ENCODE results near the gene KCNC4.

Gene KCNC4

GRCh38 chr1:110234691-110235090 lies 24.6 kb downstream of the KCNC4 start:
- DNase-seq = no peak

- no peak for DNase-seq
These were observed 25.2 kb downstream of the KCNC4 start for GRCh38 chr1:110235181-110235833.

DNA sequence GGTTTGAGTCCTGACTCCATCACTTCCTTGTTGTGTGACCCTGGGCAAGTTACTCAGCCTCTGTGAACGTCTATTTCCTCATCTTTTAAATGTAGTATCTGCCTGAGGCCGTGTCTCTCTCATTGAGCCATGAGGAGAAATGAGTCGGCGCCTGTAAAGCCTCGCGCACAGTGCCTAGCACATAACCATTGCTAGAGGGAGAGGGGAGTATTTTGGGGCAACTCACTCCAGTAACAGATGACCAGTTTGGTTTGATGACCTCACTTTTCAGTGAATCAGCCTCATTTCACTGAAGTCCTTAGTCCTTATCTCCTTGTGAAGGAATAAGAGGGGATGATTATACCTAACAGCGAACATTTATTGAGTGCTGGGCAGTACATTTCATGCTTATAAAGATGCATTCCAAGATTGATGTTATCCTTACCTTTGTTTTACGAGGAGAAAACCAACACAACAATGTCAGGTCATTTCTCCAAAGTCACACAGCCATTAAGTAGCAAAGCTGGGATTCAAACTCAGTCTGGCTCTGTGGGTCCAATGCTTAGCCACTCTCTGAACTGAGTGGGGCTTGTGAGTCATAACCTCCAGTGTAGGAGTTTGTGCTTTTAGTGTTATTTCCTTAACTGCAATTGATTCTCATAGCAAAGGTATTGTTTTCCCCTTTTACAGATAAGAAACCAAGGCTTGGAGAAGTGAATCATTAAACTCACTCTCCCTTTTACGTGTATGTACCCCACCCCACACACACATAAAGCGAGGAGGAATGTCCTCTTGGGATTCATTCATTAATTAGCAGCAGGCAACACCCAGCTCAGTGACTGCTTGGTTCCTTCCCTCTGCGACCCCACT lies 25.9 kb downstream of the KCNC4 start:
- no peak for DNase-seq

GRCh38 chr1:110237386-110238152 lies 27.5 kb downstream of the KCNC4 start:
- no peak for DNase-seq

- no peak for DNase-seq
These were observed 29.6 kb downstream of the KCNC4 start for GRCh38 chr1:110239441-110240430.

DNA sequence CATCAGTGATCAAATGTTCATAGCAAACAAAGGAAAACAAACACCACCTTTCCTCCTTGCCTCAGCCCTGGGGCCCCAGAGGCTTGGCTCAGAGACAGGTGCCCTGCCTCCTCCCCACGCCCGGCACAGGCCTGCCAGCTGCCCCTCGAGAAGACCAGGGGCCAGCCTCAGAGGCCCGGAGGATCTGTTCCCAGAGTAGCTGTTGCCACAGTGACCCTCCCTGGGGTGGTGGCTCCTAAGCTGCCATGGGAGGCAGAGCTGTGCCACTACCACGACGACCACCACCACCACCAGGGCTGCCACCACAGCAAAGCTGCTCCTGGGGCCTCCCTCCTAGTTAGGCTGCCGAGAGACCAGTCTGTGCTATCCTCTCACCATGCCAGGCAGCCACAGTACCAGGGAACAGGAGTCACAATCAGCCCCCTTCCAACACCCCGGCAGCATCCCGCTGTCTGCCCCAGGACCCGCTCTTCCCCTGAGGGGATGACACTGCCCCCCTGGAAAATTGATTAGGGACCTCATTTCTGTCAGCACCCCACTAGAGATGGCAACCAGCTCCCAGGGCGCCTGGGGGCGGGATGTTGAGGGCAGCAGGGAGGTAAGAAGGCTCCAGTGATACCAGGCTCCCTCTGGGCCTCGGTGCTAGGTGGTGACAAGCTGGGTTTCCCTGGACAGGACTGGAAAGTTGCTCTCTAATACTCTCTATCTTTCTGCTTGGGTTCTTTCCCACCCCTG lies 30.5 kb downstream of the KCNC4 start:
- DNase-seq = peak; percentile 84

GRCh38 chr1:110241516-110241915 lies 31.4 kb downstream of the KCNC4 start:
- DNase-seq = no peak

- no peak for DNase-seq
These were observed 31.9 kb downstream of the KCNC4 start for GRCh38 chr1:110242062-110242461.

- no peak for DNase-seq
These were observed 32.6 kb downstream of the KCNC4 start for GRCh38 chr1:110242731-110243130.

GRCh38 chr1:110243146-110243545 lies 33.0 kb downstream of the KCNC4 start:
- no peak for DNase-seq

DNA sequence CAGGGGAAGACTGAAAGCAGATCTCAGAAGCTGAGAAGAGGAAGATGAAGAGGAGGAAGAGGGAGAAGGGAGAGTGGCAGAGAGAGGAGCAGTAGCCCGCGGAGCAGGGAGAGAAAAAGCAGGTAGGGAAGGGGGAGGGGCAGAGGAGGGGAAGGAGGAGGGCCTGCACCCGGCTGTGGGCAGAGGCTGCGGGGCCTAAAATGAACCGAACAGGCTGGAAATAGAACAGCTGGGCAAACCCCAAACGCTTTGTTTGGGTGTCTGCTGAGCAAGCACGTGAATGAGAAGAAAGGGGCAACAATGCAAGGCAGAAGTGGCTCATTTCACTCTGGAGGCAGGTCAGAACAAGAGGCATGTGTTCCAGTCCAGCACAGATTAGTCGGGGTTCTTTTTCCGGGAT lies 33.5 kb downstream of the KCNC4 start:
- DNase-seq = no peak

DNA sequence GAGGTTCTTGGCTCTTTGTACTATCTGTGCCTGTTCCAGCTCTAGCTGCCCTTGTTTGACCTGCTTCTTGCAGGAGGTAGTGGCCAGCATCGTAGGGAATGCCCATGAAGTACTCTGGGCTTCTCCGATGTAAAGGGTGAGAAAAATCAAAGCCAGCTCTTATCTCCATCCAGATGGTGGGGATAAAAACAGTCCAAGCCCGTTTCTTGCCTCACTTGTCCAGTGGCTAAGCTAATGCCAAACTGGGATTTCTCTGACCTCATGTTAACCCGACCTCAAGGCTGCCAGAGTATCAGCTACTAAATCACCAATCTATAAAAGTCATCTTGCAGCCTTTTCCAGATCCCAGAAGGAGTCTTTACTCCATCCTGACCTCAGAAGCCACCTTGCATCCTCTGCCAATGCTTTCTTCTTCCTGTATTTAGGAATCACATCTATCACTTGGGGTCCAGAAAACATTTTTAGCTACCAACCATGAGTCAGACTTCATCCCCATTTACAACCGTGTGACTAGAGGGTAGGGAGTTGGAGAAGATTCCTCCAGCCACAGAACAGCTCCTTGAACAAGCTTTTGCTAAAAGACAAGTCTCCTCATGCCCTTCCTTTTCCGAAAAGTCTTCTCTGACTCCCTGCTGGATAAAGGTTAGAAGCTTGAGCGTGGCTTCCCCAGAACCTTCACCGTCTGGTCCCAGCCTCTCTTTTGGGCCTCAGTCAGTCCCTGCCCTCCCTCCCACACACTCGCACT lies 35.9 kb downstream of the KCNC4 start:
- no peak for DNase-seq

GRCh38 chr1:110248746-110249145 lies 38.6 kb downstream of the KCNC4 start:
- DNase-seq = no peak

- DNase-seq = no peak
These were observed 39.1 kb downstream of the KCNC4 start for GRCh38 chr1:110249256-110249655.

- DNase-seq = no peak
These were observed 39.9 kb downstream of the KCNC4 start for GRCh38 chr1:110250008-110250407.

GRCh38 chr1:110250749-110251148 lies 40.6 kb downstream of the KCNC4 start:
- DNase-seq = no peak

- DNase-seq = no peak
These were observed 43.1 kb downstream of the KCNC4 start for GRCh38 chr1:110253213-110253612.

DNA sequence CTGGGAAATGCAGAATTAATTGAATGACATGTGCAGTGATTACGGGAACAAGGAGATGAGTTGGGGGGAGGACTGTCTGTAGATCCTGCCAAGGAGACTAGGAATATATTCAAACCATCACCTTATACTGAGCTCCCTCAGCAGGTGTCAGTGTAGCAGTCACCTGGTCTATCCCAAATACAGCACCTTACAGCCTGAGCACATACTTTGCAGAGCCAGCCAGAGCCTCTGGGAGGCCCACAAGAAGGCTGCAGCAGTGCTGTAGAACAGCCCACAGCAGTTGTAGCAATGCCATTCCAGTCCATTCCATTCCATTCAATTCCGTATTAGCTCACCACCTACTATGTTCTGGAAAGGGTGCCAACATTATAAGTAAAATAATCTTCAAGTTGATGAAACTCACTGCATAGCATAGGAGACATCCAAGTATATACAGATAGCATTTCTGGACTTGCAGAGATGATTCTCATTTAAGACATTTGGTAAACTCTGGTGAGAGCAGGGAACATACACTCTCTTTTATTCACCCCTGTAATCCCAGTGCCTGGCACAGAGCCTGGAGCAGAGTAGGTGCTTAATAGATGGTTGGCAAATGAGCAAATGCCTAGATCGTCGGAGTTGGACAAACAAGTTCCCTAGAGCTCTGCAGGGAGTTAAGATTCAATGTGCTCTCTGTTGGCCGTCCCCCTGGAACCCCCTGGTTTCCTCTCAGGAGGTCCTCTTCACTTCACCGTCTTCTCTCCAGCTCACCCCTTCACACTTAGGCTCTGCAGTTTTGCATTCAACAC lies 44.7 kb downstream of the KCNC4 start:
- no peak for DNase-seq

DNA sequence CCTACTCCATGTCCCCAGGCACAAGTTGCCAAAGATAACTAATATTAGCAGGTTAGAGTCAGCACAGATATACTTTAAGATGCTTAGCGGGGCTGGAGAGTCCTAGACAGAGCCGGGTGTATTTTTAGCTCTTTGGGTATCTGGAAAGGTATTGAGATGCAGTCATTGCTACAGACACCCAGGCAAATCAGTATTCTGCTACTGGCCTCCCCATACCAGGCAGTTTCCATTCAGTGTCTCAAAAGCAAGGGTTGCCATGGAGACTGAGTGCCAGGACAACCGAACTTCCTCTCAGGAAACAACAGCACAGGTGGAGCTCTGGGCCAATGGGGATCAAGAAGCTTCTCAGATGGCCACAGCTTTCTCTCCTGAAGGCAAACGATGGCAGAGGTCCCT lies 45.3 kb downstream of the KCNC4 start:
- peak; percentile 86 for DNase-seq

DNA sequence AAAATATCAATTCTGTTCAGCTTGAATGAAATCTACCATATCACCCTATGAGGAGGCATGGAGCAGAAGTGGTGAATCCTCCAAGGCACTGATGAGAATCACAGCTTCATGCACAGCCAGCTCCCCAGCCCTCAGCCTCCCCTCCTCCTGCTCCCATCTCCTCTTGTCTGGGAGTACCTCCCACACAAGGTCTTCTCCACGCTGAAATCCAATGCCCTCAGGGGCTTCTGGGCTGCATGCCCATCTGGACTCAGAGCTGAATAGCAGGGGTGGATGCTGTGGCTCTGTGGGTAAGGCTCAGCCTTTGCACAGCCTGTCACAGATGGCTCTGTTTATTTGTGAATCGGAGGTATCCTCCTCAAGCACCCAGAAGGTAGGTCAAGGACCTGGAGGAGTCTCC lies 48.6 kb downstream of the KCNC4 start:
- peak; percentile 20 for DNase-seq

Data from NCI-H146 (cell line).